NB4 (cell line): Measurements from ENCODE around the gene NEUROG1.
"Not testable (repeated sequence)": the region's sequence is repeated elsewhere in the genome, so short reads cannot be mapped to it uniquely, and the experiment has no call there.

Experiments used
- DNase-seq: peaks from one replicate; pipeline ENCODE4 v3.0.0; 2010; ENCODE audit warnings: low read depth
- H3K4me3 ChIP-seq: one replicate; pipeline ENCODE4 v1.5.1; 2011; ENCODE audit warnings: mild to moderate bottlenecking, low read depth, low read length, moderate library complexity
- MYC ChIP-seq: IDR thresholded peaks from 2 replicates; pipeline ENCODE4 v1.6.1; 2011; ENCODE audit warnings: low read depth, low read length
- POLR2A ChIP-seq: IDR thresholded peaks from 2 replicates; pipeline ENCODE4 v1.6.1; 2011; ENCODE audit warnings: mild to moderate bottlenecking; ENCODE audit not compliant: insufficient read length; ENCODE audit errors: extremely low read depth
- TF ChIP-seq, protein P1 (sequence below): IDR thresholded peaks from one replicate; pipeline ENCODE4 v1.5.1; 2012; ENCODE audit warnings: low read depth, low read length
- TF ChIP-seq, protein P2 (sequence below): IDR thresholded peaks from 2 replicates; pipeline ENCODE4 v1.6.1; 2011; ENCODE audit warnings: low read depth, low read length

NEUROG1 gene

DNA sequence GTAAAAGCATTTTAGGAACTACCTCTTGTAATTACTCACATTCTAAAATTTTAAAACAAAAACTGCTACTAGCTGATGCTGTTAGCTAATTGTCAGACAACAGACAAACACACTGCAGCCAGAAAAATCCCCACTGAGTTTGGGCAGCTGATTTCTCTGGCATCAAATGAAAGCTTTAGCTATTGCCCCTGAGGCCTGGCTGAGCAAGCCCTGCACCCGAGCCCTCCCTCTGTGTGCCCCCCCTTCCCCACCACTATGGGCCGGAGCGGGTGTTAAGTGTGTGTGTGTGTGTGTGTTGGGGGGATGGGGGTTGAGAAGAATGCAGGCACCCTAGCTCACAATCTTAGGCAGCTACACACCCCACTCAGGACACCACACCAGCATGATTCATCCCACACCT is 2.4 kb downstream of the NEUROG1 start:
- DNase-seq: no peak
- H3K4me3 ChIP-seq: no peak overlapping the region
- TF ChIP-seq, protein P1, sequence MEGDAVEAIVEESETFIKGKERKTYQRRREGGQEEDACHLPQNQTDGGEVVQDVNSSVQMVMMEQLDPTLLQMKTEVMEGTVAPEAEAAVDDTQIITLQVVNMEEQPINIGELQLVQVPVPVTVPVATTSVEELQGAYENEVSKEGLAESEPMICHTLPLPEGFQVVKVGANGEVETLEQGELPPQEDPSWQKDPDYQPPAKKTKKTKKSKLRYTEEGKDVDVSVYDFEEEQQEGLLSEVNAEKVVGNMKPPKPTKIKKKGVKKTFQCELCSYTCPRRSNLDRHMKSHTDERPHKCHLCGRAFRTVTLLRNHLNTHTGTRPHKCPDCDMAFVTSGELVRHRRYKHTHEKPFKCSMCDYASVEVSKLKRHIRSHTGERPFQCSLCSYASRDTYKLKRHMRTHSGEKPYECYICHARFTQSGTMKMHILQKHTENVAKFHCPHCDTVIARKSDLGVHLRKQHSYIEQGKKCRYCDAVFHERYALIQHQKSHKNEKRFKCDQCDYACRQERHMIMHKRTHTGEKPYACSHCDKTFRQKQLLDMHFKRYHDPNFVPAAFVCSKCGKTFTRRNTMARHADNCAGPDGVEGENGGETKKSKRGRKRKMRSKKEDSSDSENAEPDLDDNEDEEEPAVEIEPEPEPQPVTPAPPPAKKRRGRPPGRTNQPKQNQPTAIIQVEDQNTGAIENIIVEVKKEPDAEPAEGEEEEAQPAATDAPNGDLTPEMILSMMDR: no peak
- no peak for TF ChIP-seq POLR2A
- TF ChIP-seq, protein P2, sequence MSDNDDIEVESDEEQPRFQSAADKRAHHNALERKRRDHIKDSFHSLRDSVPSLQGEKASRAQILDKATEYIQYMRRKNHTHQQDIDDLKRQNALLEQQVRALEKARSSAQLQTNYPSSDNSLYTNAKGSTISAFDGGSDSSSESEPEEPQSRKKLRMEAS: no peak

DNA sequence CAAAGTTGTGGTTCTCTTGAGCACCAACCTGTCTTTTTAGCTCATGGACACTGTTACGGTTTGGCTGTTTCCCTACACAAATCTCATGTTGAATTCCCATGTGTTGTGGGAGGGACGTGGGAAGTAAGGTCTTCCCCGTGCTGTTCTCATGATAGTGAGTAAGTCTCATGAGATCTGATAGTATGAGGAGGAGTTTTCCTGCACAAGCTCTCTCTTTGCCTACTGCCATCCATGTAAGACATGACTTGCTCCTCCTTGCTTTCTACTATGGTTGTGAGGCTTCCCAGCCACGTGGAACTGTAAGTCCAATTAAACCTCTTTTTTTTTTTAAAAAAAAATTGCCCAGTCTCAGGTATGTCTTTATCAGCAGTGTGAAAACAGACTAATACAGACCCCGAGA is 6.2 kb downstream of the NEUROG1 start:
- not testable (repeated sequence) for H3K4me3 ChIP-seq, DNase-seq

DNA sequence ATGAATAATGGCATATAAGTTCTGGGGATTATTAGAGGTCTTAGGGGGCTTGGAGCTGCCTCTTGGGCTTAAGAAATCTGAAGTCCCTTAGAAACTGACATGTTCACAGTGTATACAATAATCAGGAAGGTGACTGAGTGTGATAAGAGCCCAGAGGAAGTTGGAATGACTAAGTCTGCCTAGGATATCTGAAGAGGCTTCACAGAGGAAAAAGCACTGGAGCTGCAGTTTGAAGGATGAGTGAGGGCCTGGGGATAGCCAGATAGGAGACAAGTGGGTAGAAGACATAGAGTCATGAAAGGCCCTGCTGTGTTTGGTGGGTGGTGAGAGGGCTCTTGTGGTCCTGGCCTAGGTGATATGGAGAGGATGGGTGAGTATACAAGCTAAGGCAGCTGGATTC is 8.8 kb downstream of the NEUROG1 start:
- DNase-seq: no peak
- TF ChIP-seq POLR2A (no peak), MYC (no peak)
- TF ChIP-seq, protein P1: no peak
- TF ChIP-seq, protein P2: no peak
- H3K4me3 ChIP-seq: no peak overlapping the region

DNA sequence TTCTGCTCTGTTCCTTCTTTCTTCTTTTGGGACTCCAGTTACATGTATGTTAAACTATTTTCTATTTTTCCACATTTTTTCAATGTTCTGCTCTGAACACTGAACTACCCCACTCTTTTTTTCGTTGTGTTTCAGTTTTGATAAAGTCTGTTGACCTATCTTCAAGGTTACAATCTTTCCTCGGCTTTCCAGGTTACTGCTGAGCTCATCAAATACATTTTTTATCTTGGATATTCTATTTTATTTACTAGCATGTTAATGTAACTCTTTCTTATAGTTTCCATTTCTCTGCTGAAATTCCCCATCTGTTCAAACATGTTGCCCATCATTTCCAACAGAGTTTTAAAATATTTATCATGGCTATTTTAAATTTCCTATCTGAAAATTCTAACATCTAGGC is 13.8 kb downstream of the NEUROG1 start:
- TF ChIP-seq POLR2A (no peak), MYC (no peak)
- TF ChIP-seq, protein P1: no peak
- TF ChIP-seq, protein P2: no peak
- no peak for DNase-seq

DNA sequence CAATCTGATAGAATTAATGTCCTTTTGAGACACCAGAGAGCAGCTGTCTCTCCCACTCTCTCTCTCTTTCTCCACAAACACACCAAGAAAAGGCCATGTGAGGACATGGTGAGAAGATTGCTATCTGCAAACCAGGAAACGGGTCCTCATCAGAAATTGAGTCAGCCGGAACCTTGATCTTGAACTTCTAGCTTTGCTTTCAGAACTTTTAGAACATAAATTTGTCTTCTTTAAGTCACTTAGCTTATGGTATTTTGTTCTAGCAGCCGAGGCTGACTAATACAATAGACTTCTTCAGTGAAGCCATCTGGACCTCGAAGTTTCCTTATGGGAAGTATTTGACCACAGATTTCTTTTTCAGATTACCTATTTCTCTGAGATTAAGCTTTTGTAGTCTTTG is 18.1 kb downstream of the NEUROG1 start:
- TF ChIP-seq POLR2A: no peak
- TF ChIP-seq, protein P1: no peak
- TF ChIP-seq, protein P2: no peak
- TF ChIP-seq MYC: no peak
- DNase-seq: no peak
- no peak overlapping the region for H3K4me3 ChIP-seq

More for the DNA sequence above, 13.8 kb downstream of the NEUROG1 start:
- H3K4me3 ChIP-seq: no peak overlapping the region

DNA sequence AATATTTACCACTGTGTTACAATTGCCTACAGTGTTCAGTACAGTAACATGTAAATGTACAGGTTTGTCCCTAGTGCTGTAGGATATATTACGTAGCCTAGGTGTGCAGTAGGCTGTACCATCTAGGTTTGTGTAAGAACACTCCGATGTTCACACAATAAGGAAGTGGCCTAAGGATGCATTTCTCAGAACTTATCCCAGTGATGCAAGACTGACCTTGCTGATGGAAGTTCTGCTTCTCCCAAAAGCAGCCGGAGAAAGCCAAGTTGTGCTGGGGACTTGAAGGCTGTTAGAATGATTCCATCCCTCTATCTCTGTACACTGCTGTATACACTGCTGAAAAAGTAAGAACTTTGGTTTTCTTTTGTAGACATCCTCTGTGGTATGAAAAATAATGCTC is 21.6 kb downstream of the NEUROG1 start:
- no peak overlapping the region for H3K4me3 ChIP-seq
- DNase-seq: no peak
- no peak for TF ChIP-seq MYC
- no peak for TF ChIP-seq POLR2A
- TF ChIP-seq, protein P2: no peak
- TF ChIP-seq, protein P1: no peak
